ENCODE measurements around the gene HDAC4. TPM values are rescaled to one million over a fixed set of nuclear protein-coding genes. Genes with fewer than 3 reads are reported as not detected.

Gene HDAC4
- total RNA-seq, 1 experiment from 2014 or later = 21.8 TPM

DNA sequence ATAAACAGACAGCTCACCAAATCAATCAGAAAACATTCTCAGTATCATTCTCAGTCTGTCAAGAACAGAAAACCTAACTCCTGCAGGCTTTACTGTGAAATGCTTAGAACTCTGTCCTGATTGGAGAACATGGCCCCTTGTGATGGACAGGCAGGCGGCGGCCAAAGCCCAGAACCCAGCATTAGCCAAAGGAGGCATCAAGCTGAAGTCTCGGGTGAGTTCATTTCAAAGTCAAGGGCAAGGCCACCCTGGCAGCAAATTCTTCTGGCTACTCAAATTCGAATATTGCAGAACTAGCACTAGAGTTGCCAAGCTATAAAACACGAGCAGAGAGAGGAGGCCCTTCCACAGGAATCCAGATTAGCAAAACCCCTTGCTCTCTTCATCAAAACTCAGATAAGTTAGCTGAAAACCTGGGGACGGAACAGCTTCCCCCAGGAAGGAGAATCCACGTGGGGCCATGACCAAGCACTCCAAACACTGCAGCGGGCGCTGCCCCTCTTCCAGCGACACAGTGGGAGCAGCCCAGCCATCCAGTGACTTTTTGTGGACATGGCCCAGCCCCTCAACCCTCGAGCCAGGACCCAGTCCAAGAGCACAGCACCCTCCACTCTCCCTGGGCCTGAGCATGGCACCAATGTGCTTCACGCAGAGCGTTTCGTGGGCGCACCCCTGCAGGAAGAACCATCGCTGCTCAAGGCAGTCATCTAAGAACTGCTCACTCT is 98.6 kb downstream of the HDAC4 start:
- POLR2A ChIA-PET = interaction anchor here (0.6 kb wide), 1 partner anchor 734 kb away, joined by 3 read pairs; no protein-coding TSS in a partner anchor
- H3K27ac Mint-ChIP-seq (ENCODE audit: low read depth, unreplicated experiment) = no peak overlapping the region
- no peaks in the 10 kb centered on the region for H3K9me3 Mint-ChIP-seq (ENCODE audit: unreplicated experiment)
- no peaks in the 10 kb centered on the region for H3K4me1 Mint-ChIP-seq (ENCODE audit: insufficient read depth, unreplicated experiment)
- DNase-seq (ENCODE audit: unreplicated experiment) = no peak
- H3K27me3 Mint-ChIP-seq (ENCODE audit: insufficient read depth, unreplicated experiment) = no peaks in the 10 kb centered on the region
- H3K36me3 Mint-ChIP-seq (ENCODE audit: insufficient read depth, unreplicated experiment) = no peaks in the 10 kb centered on the region
- H3K4me3 Mint-ChIP-seq (ENCODE audit: unreplicated experiment) = no peak overlapping the region
- intact Hi-C loops (cut with micrococcal nuclease) = no loop called here
- CTCF ChIA-PET = interaction anchor here (0.7 kb wide), 1 partner anchor 148 kb away, joined by 3 read pairs; no protein-coding TSS in a partner anchor
- TF ChIP-seq, protein P1, sequence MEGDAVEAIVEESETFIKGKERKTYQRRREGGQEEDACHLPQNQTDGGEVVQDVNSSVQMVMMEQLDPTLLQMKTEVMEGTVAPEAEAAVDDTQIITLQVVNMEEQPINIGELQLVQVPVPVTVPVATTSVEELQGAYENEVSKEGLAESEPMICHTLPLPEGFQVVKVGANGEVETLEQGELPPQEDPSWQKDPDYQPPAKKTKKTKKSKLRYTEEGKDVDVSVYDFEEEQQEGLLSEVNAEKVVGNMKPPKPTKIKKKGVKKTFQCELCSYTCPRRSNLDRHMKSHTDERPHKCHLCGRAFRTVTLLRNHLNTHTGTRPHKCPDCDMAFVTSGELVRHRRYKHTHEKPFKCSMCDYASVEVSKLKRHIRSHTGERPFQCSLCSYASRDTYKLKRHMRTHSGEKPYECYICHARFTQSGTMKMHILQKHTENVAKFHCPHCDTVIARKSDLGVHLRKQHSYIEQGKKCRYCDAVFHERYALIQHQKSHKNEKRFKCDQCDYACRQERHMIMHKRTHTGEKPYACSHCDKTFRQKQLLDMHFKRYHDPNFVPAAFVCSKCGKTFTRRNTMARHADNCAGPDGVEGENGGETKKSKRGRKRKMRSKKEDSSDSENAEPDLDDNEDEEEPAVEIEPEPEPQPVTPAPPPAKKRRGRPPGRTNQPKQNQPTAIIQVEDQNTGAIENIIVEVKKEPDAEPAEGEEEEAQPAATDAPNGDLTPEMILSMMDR (IDR thresholded peaks at IDR 0.05; ENCODE audit: unreplicated experiment) = no peak
- BruUV-seq (replicated peaks) = no TSS peak

DNA sequence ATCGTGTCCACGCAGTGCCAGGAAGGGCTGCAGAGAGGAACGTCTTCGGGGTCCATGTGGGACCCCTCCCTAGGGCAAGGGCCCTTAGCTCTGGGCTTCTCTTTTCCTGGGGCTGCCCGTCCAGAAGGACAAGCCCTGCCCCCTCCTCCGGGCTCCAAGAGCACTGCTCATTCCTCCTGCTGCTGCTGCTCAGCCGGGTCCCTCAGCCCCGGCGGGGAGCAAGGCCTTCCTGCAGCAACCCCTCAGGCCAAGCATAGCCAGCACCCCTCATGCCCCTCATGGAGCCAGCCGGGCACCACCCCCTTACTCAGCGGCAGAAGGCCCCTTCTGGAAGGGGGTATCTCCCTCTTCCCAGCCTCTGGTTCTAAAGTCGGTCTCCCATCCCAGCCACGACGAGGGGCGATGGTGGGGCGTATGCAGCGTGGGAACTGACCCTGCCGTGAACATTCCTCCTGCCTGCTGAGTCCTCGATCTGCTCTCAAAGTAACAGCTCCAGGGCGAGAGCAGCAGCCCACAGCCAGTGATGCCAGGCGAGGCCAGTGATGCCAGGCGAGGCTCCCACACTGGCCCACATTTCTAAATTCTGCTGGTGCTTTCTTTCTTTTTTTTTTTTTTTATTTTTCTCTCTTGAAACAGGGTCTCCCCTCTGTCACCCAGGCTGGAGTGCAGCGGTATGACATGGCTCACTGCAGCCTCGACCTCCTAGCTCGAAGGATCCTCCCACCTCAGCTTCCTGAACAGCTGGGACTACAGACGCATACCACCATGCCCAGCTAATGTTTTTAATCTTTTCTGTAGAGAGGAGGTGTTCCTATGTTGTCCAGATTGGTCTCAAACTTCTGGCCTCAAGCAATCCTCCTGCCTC is 99.7 kb downstream of the HDAC4 start:
- H3K4me3 Mint-ChIP-seq (ENCODE audit: unreplicated experiment) = no peak overlapping the region
- TF ChIP-seq, protein P1 (IDR thresholded peaks at IDR 0.05; ENCODE audit: unreplicated experiment) = no peak
- H3K27ac Mint-ChIP-seq (ENCODE audit: low read depth, unreplicated experiment) = no peak overlapping the region
- no peaks in the 10 kb centered on the region for H3K36me3 Mint-ChIP-seq (ENCODE audit: insufficient read depth, unreplicated experiment)
- intact Hi-C loops (cut with micrococcal nuclease) = no loop called here
- no peaks in the 10 kb centered on the region for H3K9me3 Mint-ChIP-seq (ENCODE audit: unreplicated experiment)
- no TSS peak for BruUV-seq (replicated peaks)
- no peaks in the 10 kb centered on the region for H3K4me1 Mint-ChIP-seq (ENCODE audit: insufficient read depth, unreplicated experiment)
- no peak for DNase-seq (ENCODE audit: unreplicated experiment)
- ChIA-PET POLR2A (no interaction called here), CTCF (no interaction called here)
- H3K27me3 Mint-ChIP-seq (ENCODE audit: insufficient read depth, unreplicated experiment) = no peaks in the 10 kb centered on the region

DNA sequence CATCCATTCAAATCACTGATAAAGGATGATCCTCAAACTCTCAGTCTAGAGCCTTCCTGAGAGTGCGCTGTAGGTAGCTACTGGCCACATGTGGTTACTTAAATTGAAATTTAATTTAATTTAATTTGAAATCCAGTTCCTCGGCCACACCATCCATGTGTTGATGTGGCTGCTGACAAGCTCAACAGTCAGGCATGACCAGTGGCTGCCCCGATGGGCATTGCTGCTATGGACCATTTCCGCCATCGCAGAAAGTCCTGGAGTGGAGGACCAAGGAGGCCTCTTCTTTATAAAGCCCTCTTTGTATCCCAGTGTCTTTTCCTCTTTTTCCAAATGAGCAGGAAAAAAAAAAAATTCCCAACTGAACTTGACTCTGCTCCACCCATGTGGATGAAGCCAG is 100.6 kb downstream of the HDAC4 start:
- Mint-ChIP-seq H3K4me1 (ENCODE audit: insufficient read depth, unreplicated experiment) (no peaks in the 10 kb centered on the region), H3K4me3 (ENCODE audit: unreplicated experiment) (no peak overlapping the region), H3K36me3 (ENCODE audit: insufficient read depth, unreplicated experiment) (no peaks in the 10 kb centered on the region), H3K9me3 (ENCODE audit: unreplicated experiment) (no peaks in the 10 kb centered on the region), H3K27ac (ENCODE audit: low read depth, unreplicated experiment) (no peak overlapping the region), H3K27me3 (ENCODE audit: insufficient read depth, unreplicated experiment) (no peaks in the 10 kb centered on the region)
- POLR2A ChIA-PET = no interaction called here
- DNase-seq (ENCODE audit: unreplicated experiment) = no peak
- TF ChIP-seq, protein P1 (IDR thresholded peaks at IDR 0.05; ENCODE audit: unreplicated experiment) = no peak
- intact Hi-C loops (cut with micrococcal nuclease) = no loop called here
- CTCF ChIA-PET = no interaction called here
- no TSS peak for BruUV-seq (replicated peaks)

DNA sequence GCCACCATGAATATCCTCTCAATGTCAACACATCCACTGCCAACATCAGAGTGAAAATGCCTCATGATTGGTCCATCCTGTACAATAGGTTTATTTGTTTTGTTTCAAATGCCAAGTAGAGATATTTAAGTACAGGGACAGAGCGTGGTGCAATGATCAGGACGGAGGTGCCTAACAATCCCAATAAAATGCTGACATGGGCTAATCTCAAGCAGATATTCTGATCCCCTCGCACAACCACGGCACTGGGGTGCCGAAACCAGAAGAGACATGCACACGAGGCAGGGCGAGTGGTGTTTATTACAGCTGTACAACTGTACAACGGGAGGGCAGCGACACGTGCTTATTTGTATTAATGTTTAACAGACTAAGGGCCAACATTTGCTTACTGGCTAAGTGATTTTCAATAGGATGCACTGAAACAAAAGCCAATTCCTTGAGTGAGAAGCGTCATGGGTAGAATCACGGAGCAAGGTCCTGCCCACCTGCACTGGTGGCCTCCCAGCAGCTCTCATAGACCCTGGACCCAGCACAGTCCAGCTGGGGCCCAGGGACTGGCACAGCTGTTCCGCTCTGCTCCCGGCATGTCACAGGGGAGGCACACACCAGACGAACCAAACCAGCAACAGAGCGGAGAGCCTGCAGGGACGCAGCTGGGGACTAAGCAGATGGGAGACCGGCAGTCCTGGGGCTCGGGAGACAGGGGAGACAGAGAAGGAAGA is 101.4 kb downstream of the HDAC4 start:
- Mint-ChIP-seq H3K27ac (ENCODE audit: low read depth, unreplicated experiment) (no peak overlapping the region), H3K4me3 (ENCODE audit: unreplicated experiment) (no peak overlapping the region)
- POLR2A ChIA-PET = no interaction called here

More for the DNA sequence above, 101.4 kb downstream of the HDAC4 start:
- no peaks in the 10 kb centered on the region for H3K9me3 Mint-ChIP-seq (ENCODE audit: unreplicated experiment)
- DNase-seq (ENCODE audit: unreplicated experiment) = no peak
- CTCF ChIA-PET = no interaction called here
- no TSS peak for BruUV-seq (replicated peaks)
- TF ChIP-seq, protein P1 (IDR thresholded peaks at IDR 0.05; ENCODE audit: unreplicated experiment) = no peak
- H3K4me1 Mint-ChIP-seq (ENCODE audit: insufficient read depth, unreplicated experiment) = no peaks in the 10 kb centered on the region
- intact Hi-C loops (cut with micrococcal nuclease) = no loop called here
- H3K27me3 Mint-ChIP-seq (ENCODE audit: insufficient read depth, unreplicated experiment) = no peaks in the 10 kb centered on the region
- no peaks in the 10 kb centered on the region for H3K36me3 Mint-ChIP-seq (ENCODE audit: insufficient read depth, unreplicated experiment)
